ENCODE results near the gene CKAP2L. TPM values are rescaled to one million over a fixed set of nuclear protein-coding genes. Genes with fewer than 3 reads are reported as not detected.
A peak's percentile ranks its signal among the peaks of the same experiment; 100 is the strongest.

Gene CKAP2L
- total RNA-seq, 4 donors from 2014 or later: 0.64 to 33.0 (median 2.2) TPM; not detected in 1

DNA sequence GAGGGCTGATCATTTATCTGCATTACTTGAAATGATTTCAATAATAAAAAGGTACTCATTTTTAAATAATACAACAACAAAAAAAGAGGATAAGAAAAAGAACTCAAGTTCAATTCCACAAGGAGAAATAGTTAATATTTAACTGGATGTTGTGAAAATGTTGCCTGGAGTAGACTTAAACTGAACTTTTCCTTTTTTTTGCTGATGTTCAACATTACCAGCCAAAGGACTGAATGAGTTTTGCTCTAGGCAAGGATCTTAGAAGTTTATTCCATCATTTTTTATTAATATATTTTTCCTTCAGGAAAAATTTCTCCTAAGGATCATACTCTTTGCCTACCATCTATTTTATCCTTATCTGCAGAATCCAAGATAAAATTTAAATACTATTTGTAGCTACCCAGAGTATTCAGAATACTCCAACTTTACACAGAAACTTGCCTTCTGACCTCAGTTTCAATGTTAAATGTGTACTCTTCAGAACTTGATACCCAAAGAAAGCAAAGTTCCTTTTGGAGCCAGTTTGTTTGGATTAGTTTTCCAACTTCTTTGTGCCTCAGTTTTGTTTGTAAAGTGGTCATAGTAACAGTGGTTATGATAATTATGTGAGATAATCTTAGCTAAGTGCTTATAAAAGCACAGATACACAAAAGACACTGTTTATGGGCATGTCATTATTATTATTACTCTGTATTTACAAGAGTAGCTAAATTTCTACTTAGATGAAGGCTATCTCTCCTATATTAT lies 12.8 kb downstream of the CKAP2L start:
- Histone ChIP-seq H3K27me3 (no peaks in the 10 kb centered on the region), H3K4me1 (peaks cover 0 to 12% (median 5%) of the 10 kb centered on the region in 4 donors), H3K4me3 (no peak overlapping the region), H3K9me3 (no peaks in the 10 kb centered on the region), H3K36me3 (no peaks in the 10 kb centered on the region), H3K27ac (no peak overlapping the region)
- DNase-seq: no peak
- TF ChIP-seq, protein P1, sequence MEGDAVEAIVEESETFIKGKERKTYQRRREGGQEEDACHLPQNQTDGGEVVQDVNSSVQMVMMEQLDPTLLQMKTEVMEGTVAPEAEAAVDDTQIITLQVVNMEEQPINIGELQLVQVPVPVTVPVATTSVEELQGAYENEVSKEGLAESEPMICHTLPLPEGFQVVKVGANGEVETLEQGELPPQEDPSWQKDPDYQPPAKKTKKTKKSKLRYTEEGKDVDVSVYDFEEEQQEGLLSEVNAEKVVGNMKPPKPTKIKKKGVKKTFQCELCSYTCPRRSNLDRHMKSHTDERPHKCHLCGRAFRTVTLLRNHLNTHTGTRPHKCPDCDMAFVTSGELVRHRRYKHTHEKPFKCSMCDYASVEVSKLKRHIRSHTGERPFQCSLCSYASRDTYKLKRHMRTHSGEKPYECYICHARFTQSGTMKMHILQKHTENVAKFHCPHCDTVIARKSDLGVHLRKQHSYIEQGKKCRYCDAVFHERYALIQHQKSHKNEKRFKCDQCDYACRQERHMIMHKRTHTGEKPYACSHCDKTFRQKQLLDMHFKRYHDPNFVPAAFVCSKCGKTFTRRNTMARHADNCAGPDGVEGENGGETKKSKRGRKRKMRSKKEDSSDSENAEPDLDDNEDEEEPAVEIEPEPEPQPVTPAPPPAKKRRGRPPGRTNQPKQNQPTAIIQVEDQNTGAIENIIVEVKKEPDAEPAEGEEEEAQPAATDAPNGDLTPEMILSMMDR (IDR thresholded peaks at IDR 0.05): no peak
- TF ChIP-seq POLR2AphosphoS5 (IDR thresholded peaks at IDR 0.05): no peak
- intact Hi-C loops (cut with DNase I; ENCODE audit: low total_unique reads) (no loop called here), in situ Hi-C loops (cut with MboI; ENCODE audit: low pct_ligation_motif_present in 1 of 4, low pct_unique_long_range_greater_than_20kb in 1 of 4, low sequenced_read_pairs in 3 of 4) (loop anchor here in 3 of 4 donors (5.0 to 25.0 kb wide), 4 partner anchors 136 to 203 kb away; no protein-coding TSS in a partner anchor)

DNA sequence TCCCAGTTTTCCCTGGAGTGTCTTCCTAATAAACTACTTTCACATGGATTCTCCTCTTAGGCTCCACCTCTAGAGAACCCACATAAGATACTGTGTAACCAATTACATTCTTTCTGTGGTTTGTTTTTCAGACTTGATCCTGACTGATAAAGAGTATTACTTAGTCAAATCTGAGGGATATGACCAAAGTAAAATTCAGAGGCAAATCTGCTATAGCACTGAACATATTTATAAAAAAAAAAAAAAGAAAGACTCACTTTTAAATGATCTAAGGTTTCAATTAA lies 13.9 kb downstream of the CKAP2L start:
- H3K27me3 ChIP-seq: no peaks in the 10 kb centered on the region
- peaks cover 0 to 12% (median 5%) of the 10 kb centered on the region in 4 donors for H3K4me1 ChIP-seq
- TF ChIP-seq POLR2AphosphoS5 (IDR thresholded peaks at IDR 0.05): no peak
- TF ChIP-seq POLR2A (IDR thresholded peaks at IDR 0.05): no peak
- TF ChIP-seq, protein P1 (IDR thresholded peaks at IDR 0.05): no peak
- TF ChIP-seq EP300 (IDR thresholded peaks at IDR 0.05; ENCODE audit: low read depth): no peak
- H3K9me3 ChIP-seq: no peaks in the 10 kb centered on the region
- in situ Hi-C loops (cut with MboI; ENCODE audit: low pct_ligation_motif_present in 1 of 4, low pct_unique_long_range_greater_than_20kb in 1 of 4, low sequenced_read_pairs in 3 of 4): loop anchor here in 3 of 4 donors (5.0 to 25.0 kb wide), 4 partner anchors 137 to 204 kb away; no protein-coding TSS in a partner anchor
- H3K27ac ChIP-seq: peak overlapping the region in 1 of 4 donors; percentile 27
- no peak overlapping the region for H3K4me3 ChIP-seq
- intact Hi-C loops (cut with DNase I; ENCODE audit: low total_unique reads): no loop called here
- DNase-seq: no peak
- H3K36me3 ChIP-seq: no peaks in the 10 kb centered on the region

DNA sequence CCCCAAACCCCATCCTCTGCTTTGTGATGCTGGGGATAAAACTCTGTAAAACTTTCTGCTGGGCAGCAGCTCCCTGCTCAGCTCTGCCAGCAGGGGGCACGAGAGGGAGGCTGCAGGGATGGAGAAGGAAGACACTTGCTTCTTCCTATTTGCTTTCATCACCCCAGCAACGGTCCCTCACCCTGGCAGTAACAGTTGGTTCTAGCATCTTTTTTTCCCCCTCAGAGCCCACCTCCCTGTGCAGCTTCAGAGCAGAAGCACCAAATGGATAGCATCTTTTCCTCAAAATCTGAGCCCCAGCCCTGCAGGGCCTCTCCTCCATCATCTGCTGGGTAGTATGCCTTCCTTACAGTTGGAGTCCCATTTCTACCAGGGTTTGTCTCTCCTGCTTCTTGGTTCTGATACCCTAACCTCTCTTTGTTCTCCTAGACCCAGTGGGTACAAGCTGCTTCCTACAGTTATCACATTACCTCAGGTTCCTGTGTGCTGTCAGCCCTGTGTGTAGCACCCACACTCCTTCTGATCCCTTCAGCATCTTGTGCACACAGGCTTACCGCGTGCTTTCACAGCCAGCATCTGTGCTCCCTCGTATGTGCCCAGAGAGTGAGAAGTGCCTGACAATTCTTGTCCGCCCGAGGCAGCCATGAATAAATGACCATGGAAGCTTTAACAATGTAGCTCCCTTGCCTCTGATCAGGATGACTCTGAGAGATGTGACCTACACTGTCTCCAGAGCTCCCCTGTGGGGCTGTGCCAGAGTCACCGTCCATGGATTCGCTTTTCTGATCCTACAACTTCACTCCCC lies 14.5 kb downstream of the CKAP2L start:
- Histone ChIP-seq H3K36me3 (no peaks in the 10 kb centered on the region), H3K9me3 (no peaks in the 10 kb centered on the region), H3K27ac (peak overlapping the region in 1 of 4 donors; percentile 27), H3K27me3 (no peaks in the 10 kb centered on the region), H3K4me1 (peaks cover 0 to 12% (median 5%) of the 10 kb centered on the region in 4 donors), H3K4me3 (no peak overlapping the region)
- no peak for TF ChIP-seq EP300 (IDR thresholded peaks at IDR 0.05; ENCODE audit: low read depth)
- TF ChIP-seq POLR2A (IDR thresholded peaks at IDR 0.05): no peak
- TF ChIP-seq, protein P1 (IDR thresholded peaks at IDR 0.05): peak; percentile 86 to 95 (median 87)
- DNase-seq: peak; percentile 81
- in situ Hi-C loops (cut with MboI; ENCODE audit: low pct_ligation_motif_present in 1 of 4, low pct_unique_long_range_greater_than_20kb in 1 of 4, low sequenced_read_pairs in 3 of 4): loop anchor here (5.0 to 25.0 kb wide), 8 partner anchors 137 to 263 kb away; partner anchors contain the start of gene TTL (in 1 of the 4)
- intact Hi-C loops (cut with DNase I; ENCODE audit: low total_unique reads): no loop called here
- 69 to 82% methylated on average over 8 to 9 of the region's 9 CpGs for WGBS, 2 donors (ENCODE audit: low coverage in 1 of 2)

DNA sequence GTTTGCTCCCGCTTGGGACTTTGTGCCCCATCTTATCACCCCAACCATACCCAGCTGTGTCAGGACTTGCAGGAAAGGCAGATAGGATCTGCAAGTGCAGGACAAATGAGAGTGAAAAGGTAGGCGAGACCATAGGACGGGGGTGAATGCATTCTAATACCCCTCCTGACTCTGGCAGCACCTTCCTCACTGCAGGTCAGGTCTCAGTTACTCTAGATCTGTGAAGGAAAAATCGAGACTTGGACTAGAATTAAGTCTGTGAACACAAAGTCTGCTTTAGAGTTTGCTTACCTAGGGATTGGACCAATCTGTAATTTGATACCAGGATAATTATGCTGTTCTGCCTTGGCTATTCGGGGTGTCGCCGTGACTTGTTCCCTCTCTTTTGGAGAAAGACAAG lies 23.9 kb downstream of the CKAP2L start:
- 64 to 91% methylated on average over 3 to 7 of the region's 7 CpGs for WGBS, 2 donors (ENCODE audit: low coverage in 1 of 2)
- in situ Hi-C loops (cut with MboI; ENCODE audit: low pct_ligation_motif_present in 1 of 4, low pct_unique_long_range_greater_than_20kb in 1 of 4, low sequenced_read_pairs in 3 of 4): loop anchor here in 2 of 4 donors (5.0 to 25.0 kb wide), 4 partner anchors 128 to 253 kb away; partner anchors contain the start of gene TTL (in 1 of the 2)
- intact Hi-C loops (cut with DNase I; ENCODE audit: low total_unique reads): no loop called here
- H3K36me3 ChIP-seq: no peaks in the 10 kb centered on the region
- no peak for TF ChIP-seq POLR2AphosphoS5 (IDR thresholded peaks at IDR 0.05)
- no peak for TF ChIP-seq POLR2A (IDR thresholded peaks at IDR 0.05)
- TF ChIP-seq EP300 (IDR thresholded peaks at IDR 0.05; ENCODE audit: low read depth): no peak
- TF ChIP-seq, protein P1 (IDR thresholded peaks at IDR 0.05): no peak
- no peak overlapping the region for H3K27ac ChIP-seq
- H3K9me3 ChIP-seq: no peaks in the 10 kb centered on the region
- H3K4me3 ChIP-seq: no peak overlapping the region
- H3K27me3 ChIP-seq: no peaks in the 10 kb centered on the region
- DNase-seq: no peak
- H3K4me1 ChIP-seq: peaks cover 0 to 10% (median 4%) of the 10 kb centered on the region in 4 donors
